GM12875 (cell line): Measurements from ENCODE around the gene ZNF488.
"Not testable (repeated sequence)": the region's sequence is repeated elsewhere in the genome, so short reads cannot be mapped to it uniquely, and the experiment has no call there.

Experiments used
- H3K4me3 ChIP-seq: one replicate; pipeline ENCODE4 v1.5.1; 2011; ENCODE audit warnings: low read depth, low read length, control low read depth
- TF ChIP-seq, protein P1 (sequence below): IDR thresholded peaks from 2 replicates; pipeline ENCODE4 v1.5.1; 2011; ENCODE audit warnings: low read depth, mild to moderate bottlenecking, control low read depth, inconsistent platforms, low read length, moderate library complexity, borderline replicate concordance; ENCODE audit not compliant: insufficient read depth

ZNF488 gene

GRCh38 chr10:47419421-47419820, 35.3 kb upstream of the ZNF488 start:
- TF ChIP-seq, protein P1, sequence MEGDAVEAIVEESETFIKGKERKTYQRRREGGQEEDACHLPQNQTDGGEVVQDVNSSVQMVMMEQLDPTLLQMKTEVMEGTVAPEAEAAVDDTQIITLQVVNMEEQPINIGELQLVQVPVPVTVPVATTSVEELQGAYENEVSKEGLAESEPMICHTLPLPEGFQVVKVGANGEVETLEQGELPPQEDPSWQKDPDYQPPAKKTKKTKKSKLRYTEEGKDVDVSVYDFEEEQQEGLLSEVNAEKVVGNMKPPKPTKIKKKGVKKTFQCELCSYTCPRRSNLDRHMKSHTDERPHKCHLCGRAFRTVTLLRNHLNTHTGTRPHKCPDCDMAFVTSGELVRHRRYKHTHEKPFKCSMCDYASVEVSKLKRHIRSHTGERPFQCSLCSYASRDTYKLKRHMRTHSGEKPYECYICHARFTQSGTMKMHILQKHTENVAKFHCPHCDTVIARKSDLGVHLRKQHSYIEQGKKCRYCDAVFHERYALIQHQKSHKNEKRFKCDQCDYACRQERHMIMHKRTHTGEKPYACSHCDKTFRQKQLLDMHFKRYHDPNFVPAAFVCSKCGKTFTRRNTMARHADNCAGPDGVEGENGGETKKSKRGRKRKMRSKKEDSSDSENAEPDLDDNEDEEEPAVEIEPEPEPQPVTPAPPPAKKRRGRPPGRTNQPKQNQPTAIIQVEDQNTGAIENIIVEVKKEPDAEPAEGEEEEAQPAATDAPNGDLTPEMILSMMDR, result no peak
- H3K4me3 ChIP-seq, result no peak overlapping the region

DNA sequence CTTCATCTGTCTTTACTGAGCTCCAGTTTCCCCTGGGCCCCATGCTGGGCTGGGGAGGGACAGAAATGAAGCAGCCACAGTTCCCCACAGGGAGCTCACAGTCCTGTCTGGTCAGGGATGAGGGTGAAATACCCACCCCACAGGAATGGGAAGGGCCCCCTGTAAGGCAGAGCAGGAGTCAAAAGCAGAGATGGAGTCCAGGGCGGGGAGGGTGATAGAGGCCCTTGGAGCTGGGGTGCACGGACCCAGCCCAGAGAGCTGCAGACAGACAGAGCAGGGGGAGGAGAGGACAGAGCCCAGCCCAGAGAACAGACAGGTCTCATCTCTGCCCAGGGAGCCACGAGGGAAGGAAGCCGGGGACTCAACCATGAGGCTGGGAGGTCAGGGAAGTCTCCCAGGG, 34.9 kb upstream of the ZNF488 start:
- no peak overlapping the region for H3K4me3 ChIP-seq
- TF ChIP-seq, protein P1, result no peak

- TF ChIP-seq, protein P1, result no peak
- H3K4me3 ChIP-seq, result no peak overlapping the region
Measured at GRCh38 chr10:47418321-47418720, 34.2 kb upstream of the ZNF488 start.

DNA sequence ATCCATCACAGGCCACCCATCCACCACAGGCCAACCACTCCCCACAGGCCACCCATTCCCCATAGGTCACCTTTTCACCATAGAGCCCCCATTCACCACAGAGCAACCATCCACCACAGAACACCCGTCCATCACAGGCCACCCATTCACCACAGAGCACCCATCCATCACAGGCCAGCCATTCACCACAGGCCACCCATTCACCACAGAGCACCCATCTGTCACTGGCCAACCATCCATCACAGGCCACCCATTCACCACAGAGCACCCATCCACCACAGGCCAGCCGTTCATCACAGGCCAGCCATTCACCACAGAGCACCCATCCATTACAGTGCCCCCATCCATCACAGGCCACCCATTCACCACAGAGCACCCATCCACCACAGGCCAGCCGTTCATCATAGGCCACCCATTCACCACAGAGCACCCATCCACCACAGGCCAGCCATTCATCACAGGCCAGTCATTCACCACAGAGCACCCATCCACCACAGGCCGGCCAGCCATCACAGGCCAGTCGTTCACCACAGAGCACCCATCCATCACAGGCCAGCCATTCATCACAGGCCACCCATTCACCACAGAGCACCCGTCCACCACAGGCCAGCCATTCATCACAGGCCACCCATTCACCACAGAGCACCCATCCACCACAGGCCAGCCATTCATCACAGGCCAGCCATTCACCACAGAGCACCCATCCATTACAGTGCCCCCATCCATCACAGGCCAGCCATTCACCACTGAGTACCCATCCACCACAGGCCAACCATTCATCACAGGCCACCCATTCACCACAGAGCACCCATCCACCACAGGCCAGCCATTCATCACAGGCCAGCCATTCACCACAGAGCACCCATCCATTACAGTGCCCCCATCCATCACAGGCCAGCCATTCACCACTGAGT, 32.5 kb upstream of the ZNF488 start:
- not testable (repeated sequence) for H3K4me3 ChIP-seq

DNA sequence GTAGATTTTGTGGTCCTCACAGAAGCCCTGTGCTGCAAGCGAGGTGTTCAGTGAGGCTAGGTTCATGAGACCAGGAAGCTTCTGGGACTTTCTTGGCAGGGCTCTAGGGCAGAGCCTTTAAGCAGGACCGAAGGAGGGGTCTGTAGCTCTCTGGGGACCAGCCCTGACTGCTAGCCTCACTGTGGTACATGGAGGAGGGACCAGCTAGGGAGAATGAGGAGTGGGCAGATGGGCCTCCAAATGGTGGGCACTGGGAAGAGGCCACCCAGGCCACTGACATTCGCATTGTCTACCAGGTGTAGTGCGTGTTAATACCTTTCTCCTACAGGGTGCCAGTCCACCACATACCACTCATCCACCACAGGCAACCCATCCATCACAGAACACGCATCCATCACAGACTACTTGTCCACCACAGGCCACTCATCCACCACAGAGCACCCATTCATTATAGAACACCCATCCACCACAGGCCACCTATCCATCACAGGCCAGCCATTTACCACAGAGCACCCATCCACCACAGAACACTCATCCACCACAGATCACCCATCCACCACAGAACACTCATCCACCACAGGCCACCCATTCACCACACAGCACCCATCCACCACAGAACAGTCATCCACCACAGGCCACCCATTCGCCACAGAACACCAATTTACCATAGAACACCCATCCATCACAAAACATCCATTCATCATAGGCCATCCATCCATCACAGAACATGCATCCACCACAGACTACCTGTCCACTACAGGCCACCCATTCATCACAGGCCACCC, 31.6 kb upstream of the ZNF488 start:
- H3K4me3 ChIP-seq, result no peak overlapping the region
- TF ChIP-seq, protein P1, result no peak

DNA sequence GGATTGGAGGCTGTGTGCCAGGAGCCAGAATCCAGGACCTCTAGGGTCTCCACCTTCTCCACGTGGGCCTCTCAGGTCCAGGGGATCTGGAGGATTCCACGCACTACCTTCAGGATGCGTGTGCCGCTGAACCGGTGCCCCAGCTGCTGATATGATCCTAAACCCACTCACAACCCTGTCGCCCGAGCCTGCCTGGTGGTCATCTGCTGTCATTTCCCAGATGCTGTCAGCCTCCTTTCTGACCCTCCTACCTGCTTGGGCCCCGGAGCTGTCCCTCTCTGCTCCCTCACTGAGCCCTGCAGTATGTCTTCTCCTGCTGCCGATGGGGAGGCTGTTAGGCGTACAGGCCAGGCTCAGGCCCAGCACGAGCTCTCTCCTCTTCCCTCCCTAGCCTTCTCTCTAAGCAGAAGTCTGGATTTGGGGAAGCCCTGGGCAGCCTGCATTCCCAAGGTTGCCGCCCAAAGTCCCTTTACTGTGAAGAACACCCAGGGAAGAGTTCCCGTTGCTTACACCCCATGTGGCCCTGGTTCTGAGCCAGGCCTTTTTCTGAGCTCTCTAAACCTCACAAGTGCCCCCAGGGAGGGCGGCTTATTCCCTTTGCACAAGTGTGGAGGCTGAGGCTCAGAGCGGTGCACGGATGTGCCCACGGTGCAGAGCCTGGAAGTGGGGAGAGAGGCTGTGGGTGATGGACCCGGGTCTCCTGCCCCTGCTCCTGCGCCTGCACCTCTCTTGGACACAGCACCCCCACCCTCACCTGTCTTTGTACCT, 30.8 kb upstream of the ZNF488 start:
- TF ChIP-seq, protein P1, result no peak
- H3K4me3 ChIP-seq, result no peak overlapping the region

GRCh38 chr10:47414227-47414592, 30.1 kb upstream of the ZNF488 start:
- no peak overlapping the region for H3K4me3 ChIP-seq
- TF ChIP-seq, protein P1, result no peak
